ENCODE measurements around the gene ITFG1. TPM values are rescaled to one million over a fixed set of nuclear protein-coding genes. Genes with fewer than 3 reads are reported as not detected.

The ITFG1 gene
- total and polyA plus RNA-seq, 8 donors = 8.1 to 90.0 (median 32.2) TPM

DNA sequence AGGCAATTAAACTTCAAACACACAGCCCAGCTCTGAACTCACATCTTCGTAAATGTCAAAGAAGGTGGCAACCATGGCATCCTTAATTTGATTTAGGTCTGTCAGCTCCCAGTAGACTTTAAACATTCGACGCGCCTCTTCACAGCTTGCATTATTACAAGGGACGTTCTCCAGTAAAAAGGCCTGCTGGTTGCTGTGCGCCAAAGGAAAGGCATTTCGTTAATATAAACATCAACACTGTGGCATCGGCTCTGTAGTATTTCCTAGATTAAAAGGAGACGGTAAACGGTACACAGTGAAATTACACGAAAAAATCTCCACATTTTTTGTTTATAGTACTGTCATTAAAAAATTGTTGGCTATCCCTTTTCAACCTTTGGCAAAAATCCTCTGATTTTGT is 200.4 kb downstream of the ITFG1 start:
- no peaks in the 10 kb centered on the region for H3K9me3 ChIP-seq
- TF ChIP-seq, protein P1, sequence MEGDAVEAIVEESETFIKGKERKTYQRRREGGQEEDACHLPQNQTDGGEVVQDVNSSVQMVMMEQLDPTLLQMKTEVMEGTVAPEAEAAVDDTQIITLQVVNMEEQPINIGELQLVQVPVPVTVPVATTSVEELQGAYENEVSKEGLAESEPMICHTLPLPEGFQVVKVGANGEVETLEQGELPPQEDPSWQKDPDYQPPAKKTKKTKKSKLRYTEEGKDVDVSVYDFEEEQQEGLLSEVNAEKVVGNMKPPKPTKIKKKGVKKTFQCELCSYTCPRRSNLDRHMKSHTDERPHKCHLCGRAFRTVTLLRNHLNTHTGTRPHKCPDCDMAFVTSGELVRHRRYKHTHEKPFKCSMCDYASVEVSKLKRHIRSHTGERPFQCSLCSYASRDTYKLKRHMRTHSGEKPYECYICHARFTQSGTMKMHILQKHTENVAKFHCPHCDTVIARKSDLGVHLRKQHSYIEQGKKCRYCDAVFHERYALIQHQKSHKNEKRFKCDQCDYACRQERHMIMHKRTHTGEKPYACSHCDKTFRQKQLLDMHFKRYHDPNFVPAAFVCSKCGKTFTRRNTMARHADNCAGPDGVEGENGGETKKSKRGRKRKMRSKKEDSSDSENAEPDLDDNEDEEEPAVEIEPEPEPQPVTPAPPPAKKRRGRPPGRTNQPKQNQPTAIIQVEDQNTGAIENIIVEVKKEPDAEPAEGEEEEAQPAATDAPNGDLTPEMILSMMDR (IDR thresholded peaks at IDR 0.05) = no peak
- TF ChIP-seq POLR2A (IDR thresholded peaks at IDR 0.05) = no peak
- no peak for TF ChIP-seq EP300 (IDR thresholded peaks at IDR 0.05)
- TF ChIP-seq POLR2AphosphoS5 (IDR thresholded peaks at IDR 0.05) = no peak
- DNase-seq = no peak
- intact Hi-C loops (cut with DNase I; ENCODE audit: low total_unique reads) = no loop called here
- H3K4me1 ChIP-seq = no peaks in the 10 kb centered on the region
- no peaks in the 10 kb centered on the region for H3K27me3 ChIP-seq
- H3K36me3 ChIP-seq = peaks cover 11 to 41% (median 33%) of the 10 kb centered on the region in 4 donors
- no peak overlapping the region for H3K27ac ChIP-seq
- no peak overlapping the region for H3K4me3 ChIP-seq
- WGBS, 5 donors = 89 to 91% (median 90%) methylated on average over 11 of the region's 11 CpGs

DNA sequence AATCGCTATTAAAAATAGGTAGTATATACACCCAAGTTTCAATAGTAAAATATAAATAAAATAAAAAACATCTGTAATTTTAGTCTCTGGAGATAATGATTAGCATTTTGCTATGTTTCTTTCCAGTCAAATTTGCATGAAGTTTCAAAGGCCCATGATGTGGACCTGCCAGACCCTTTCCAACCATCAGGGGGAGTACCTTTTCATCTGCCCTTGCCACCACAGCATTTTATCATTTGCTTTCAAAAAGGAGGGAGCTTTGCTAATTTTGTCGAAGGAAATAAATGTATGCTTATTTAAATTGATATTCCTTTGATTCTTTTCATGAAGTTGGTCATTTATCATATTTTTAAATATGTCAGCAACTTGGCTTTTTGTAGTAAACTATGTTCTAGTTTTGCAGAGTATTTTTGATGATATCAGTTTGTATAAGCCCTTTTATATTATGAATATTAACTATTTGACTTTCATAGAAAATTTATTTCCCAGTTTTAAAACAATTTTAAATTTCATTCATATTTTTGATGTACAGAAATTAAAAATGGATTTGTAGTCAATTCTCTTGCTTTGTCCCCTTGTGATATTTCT is 201.9 kb downstream of the ITFG1 start:
- Histone ChIP-seq H3K4me3 (no peak overlapping the region), H3K27ac (no peak overlapping the region), H3K36me3 (peaks cover 11 to 42% (median 40%) of the 10 kb centered on the region in 4 donors), H3K9me3 (no peaks in the 10 kb centered on the region), H3K27me3 (no peaks in the 10 kb centered on the region), H3K4me1 (no peaks in the 10 kb centered on the region)
- TF ChIP-seq, protein P1 (IDR thresholded peaks at IDR 0.05) = peak in 4 of 7 experiments; percentile 17 to 45 (median 43)
- no peak for TF ChIP-seq EP300 (IDR thresholded peaks at IDR 0.05)
- no peak for TF ChIP-seq POLR2AphosphoS5 (IDR thresholded peaks at IDR 0.05)
- TF ChIP-seq POLR2A (IDR thresholded peaks at IDR 0.05) = no peak
- 64 to 82% (median 70%) methylated on average over 2 of the region's 2 CpGs for WGBS, 5 donors
- DNase-seq = peak in 1 of 2 donors; percentile 30
- intact Hi-C loops (cut with DNase I; ENCODE audit: low total_unique reads) = no loop called here

DNA sequence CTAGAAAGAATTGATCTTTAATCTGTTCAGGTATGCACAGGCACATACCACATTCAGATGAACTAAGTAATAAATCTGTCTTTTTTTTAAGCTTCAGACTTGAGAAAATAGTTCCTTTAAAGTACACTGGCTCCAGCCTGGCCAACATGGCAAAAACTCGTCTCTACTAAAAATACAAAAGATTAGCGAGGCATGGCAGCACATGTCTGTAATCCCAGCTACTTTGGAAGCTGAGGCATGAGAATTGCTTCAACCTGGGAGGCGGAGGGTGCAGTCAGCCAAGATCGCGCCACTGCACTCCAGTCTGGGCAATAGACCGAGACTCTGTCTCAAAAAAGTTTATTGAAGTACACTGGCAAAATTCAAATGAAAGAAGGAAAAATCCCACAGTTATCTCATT is 206.1 kb downstream of the ITFG1 start:
- no peak for DNase-seq
- WGBS, 5 donors = 87 to 97% (median 97%) methylated on average over 6 of the region's 6 CpGs
- Histone ChIP-seq H3K27ac (no peak overlapping the region), H3K4me3 (no peak overlapping the region), H3K4me1 (no peaks in the 10 kb centered on the region), H3K36me3 (peaks cover 11 to 28% (median 26%) of the 10 kb centered on the region in 4 donors), H3K27me3 (no peaks in the 10 kb centered on the region), H3K9me3 (no peaks in the 10 kb centered on the region)
- TF ChIP-seq, protein P1 (IDR thresholded peaks at IDR 0.05) = no peak
- TF ChIP-seq POLR2AphosphoS5 (IDR thresholded peaks at IDR 0.05) (no peak), EP300 (IDR thresholded peaks at IDR 0.05) (no peak), POLR2A (IDR thresholded peaks at IDR 0.05) (no peak)
- intact Hi-C loops (cut with DNase I; ENCODE audit: low total_unique reads) = no loop called here

DNA sequence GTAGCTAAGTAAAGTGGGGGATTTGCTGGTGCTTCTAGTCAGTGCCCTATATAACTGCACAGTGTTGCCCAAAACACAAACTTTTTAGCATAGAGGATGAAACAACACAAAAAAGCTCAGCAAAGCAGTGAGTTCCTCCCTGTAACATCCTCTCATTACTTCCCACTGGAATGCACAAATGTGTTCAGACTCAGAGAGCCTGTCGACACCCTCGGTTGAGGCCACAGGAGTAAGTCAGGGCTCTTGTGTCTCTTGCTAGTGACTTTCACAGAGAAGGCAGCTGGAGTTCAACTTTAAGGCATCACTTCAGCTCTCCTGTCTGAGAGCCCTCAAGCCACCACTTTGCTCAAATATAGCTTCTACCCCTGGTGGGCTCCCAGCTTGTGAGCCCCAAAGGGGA is 209.9 kb downstream of the ITFG1 start:
- TF ChIP-seq POLR2AphosphoS5 (IDR thresholded peaks at IDR 0.05) = no peak
- TF ChIP-seq EP300 (IDR thresholded peaks at IDR 0.05) = no peak
- TF ChIP-seq, protein P1 (IDR thresholded peaks at IDR 0.05) = no peak
- no peak for TF ChIP-seq POLR2A (IDR thresholded peaks at IDR 0.05)
- Histone ChIP-seq H3K27ac (no peak overlapping the region), H3K9me3 (no peaks in the 10 kb centered on the region), H3K4me3 (no peak overlapping the region), H3K36me3 (peaks cover 0 to 10% (median 10%) of the 10 kb centered on the region in 4 donors), H3K4me1 (no peaks in the 10 kb centered on the region), H3K27me3 (no peaks in the 10 kb centered on the region)
- intact Hi-C loops (cut with DNase I; ENCODE audit: low total_unique reads) = no loop called here
- WGBS, 5 donors = 91 to 97% (median 93%) methylated on average over 2 of the region's 2 CpGs
- no peak for DNase-seq

Measured in stomach (tissue), 9 donors.